Stimulated activated naive CD8-positive, alpha-beta T cell treated with anti-CD3 and anti-CD28 coated beads, Interleukin-15, Interleukin-2, amounts not matched to agents 100 ng/mL and 50 ng/mL, for 24 hours (primary cell): ENCODE measurements around the gene IZUMO2.
"Not testable (repeated sequence)": the region's sequence is repeated elsewhere in the genome, so short reads cannot be mapped to it uniquely, and the experiment has no call there.

ENCODE experiments used
- H3K27ac Mint-ChIP-seq: one replicate; pipeline ENCODE4 v1.8.0; 2021; ENCODE audit warnings: mild to moderate bottlenecking, mixed read lengths
- H3K27me3 Mint-ChIP-seq: one replicate; pipeline ENCODE4 v1.8.0; 2021; ENCODE audit warnings: mixed read lengths
- H3K36me3 Mint-ChIP-seq: one replicate; pipeline ENCODE4 v1.8.0; 2021; ENCODE audit warnings: low read depth, mixed read lengths
- H3K4me1 Mint-ChIP-seq: one replicate; pipeline ENCODE4 v1.8.0; 2021; ENCODE audit warnings: low read depth, mixed read lengths
- H3K4me3 Mint-ChIP-seq: one replicate; pipeline ENCODE4 v1.8.0; 2021; ENCODE audit warnings: mild to moderate bottlenecking, mixed read lengths
- H3K9me3 Mint-ChIP-seq: one replicate; pipeline ENCODE4 v1.8.0; 2021; ENCODE audit warnings: mixed read lengths

The IZUMO2 gene

DNA sequence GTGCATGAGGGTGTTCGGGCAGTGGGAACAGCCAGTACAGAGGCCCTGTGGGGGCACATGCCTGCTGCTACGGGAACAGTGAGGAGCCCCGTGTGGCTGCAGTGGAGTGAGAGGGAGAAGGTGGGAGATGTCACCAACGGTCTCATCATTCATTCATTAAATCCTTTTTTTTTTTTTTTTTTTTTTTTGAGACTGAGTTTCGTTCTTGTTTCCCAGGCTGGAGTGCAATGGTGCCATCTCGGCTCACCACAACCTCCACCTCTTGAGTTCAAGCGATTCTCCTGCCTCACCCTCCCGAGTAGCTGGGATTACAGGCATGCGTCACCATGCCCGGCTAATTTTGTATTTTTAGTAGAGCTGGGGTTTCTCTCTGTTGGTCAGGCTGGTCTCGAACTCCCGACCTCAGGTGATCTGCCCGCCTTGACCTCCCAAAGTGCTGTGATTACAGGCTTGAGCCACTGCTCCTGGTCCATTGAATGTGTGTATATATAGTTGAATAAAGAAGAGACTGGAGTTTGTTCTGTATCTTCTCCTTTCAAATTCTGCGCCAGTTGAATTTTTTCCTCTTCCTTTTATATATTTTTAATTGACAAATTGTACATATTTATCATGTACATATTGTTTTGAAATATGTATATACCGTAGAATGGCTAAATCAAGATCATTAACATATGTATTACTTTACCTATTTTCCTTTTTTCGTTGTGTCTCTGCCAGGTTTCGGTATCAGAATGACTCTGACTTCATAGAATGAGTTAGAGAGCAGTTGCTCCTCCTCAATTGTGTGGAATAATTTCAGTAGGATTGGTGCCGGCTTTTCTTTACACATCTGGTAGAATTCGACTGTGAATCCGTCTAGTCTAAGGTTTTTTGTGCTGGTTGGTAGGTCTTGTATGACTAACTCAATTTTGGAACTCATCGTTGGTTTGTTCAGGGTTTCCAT lies 28.0 kb downstream of the IZUMO2 start:
- not testable (repeated sequence) for H3K27ac Mint-ChIP-seq, H3K9me3 Mint-ChIP-seq, H3K4me3 Mint-ChIP-seq, H3K4me1 Mint-ChIP-seq, H3K27me3 Mint-ChIP-seq, H3K36me3 Mint-ChIP-seq

DNA sequence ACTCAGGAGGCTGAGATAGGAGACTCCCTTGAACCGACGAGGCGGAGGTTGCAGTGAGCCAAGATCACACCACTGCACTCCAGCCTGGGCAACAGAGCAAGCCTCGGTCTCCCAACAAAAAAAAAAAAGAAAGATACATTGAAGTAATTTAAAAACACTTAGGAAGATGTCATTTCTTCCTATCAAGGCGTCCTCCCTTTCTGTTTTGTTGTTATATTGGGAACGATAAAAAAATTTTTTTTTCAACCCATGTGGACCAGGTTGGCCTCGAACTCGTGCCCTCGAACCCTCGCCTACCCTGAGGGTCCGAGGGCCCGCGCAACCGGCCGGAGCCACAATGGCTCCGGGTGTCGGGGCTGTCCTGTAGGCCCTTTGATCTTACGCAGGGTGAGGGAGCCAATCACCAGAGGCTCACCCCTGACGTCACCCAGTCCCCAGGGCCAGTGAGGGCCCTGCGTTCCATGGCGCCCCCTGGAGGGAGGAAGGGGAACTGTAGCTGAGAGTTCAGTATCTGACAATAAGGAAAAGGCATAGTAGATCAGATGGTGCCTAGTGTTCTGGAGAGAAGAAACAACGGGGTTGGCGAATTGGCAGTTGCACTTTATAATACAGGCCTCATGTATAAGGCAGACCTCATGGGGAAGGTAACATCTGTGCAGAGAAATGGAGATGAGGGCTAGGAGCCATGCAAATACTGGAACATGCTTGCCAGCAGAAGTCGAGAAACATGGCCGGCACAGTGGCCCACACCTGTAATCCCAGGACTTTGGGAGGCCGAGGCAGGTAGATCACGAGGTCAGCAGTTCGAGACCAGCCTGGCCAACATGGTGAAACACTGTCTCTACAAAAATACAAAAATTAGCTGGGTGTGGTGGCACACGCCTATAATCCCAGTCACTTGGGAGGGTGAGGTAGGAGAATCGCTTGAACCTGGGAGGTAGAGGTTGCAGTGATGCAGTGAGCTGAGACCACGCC lies 29.3 kb downstream of the IZUMO2 start:
- not testable (repeated sequence) for H3K36me3 Mint-ChIP-seq, H3K27me3 Mint-ChIP-seq, H3K9me3 Mint-ChIP-seq, H3K4me3 Mint-ChIP-seq, H3K27ac Mint-ChIP-seq, H3K4me1 Mint-ChIP-seq

DNA sequence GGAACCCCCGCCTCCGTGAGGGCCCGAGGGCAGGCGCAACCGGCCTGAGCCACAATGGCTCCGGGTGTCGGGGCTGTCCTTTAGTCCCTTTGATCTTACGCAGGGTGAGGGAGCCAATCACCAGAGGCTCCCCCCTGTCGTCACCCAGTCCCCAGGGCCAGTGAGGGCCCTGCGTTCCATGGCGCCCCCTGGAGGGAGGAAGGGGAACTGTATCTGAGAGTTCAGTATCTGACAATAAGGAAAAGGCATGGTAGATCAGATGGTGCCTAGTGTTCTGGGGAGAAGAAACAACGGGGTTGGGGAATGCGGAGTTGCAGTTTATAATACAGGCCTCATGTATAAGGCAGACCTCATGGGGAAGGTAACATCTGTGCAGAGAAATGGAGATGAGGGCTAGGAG lies 59.1 kb downstream of the IZUMO2 start:
- H3K36me3 Mint-ChIP-seq, H3K4me3 Mint-ChIP-seq, H3K27me3 Mint-ChIP-seq, H3K4me1 Mint-ChIP-seq, H3K9me3 Mint-ChIP-seq, H3K27ac Mint-ChIP-seq: not testable (repeated sequence)

DNA sequence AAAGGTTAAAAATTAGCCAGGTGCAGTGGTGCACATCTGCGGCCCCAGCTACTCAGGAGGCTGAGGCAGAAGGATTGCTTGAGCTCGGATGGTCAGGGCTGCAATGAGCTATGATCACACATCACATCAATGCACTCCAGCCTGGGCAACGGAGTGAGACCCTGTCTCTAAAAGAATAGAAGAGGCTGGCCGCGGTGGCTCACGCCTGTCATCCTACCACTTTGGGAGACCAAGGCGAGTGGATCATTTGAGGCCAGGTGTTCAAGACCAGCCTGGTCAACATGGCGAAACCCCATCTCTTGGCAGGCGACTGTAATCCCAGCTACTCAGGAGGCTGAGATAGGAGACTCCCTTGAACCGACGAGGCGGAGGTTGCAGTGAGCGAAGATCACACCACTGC lies 59.7 kb downstream of the IZUMO2 start:
- not testable (repeated sequence) for H3K4me1 Mint-ChIP-seq, H3K4me3 Mint-ChIP-seq, H3K27me3 Mint-ChIP-seq, H3K9me3 Mint-ChIP-seq, H3K27ac Mint-ChIP-seq, H3K36me3 Mint-ChIP-seq
